A549 treated with GW870086 at 1 μM for 4 hours (cell line): Measurements from ENCODE around the gene OR10A6. TPM values are rescaled to one million over a fixed set of nuclear protein-coding genes. Genes with fewer than 3 reads are reported as not detected.

Experiments used
- total RNA-seq: library from RNA; stranded (reverse); fragments of 200-300 nt; extraction: Qiagen RNA extraction; gene quantifications from 5 replicates; pipeline ENCODE4 v1.2.3, GENCODE V29; 2022; ENCODE audit warnings: low read depth

Gene OR10A6, protein sequence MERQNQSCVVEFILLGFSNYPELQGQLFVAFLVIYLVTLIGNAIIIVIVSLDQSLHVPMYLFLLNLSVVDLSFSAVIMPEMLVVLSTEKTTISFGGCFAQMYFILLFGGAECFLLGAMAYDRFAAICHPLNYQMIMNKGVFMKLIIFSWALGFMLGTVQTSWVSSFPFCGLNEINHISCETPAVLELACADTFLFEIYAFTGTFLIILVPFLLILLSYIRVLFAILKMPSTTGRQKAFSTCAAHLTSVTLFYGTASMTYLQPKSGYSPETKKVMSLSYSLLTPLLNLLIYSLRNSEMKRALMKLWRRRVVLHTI
- not detected in 5 replicates for total RNA-seq

GRCh38 chr11:7931168-7931567 lies at the start of gene OR10A6:
OR10A6 (minus strand) TSS chr11:7931268; CDS start chr11:7928662, 2,606 bp downstream.

DNA sequence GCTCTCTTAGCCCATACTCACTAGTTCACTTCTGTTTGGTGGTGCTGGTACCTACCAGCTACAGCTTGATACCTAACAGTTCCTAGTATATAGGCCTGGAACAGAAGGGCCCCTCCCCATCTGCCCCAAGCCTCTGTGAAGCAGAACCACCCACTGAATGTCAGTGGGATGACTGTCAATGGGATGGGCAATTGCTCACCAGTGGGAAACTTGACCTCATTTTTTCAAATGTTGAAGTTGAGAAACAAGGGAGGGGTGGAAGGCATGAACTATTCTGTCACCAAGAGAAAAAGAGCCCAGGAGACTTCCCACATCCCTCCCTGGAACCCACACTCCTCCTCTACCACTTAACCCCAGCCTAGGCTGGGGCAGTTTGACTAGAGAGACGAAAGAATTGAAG lies 34.3 kb upstream of the OR10A6 start, which contains the start of gene NLRP10:
Gene NLRP10, minus strand, starts transcription at position 62 of the 400 bp plus-strand sequence. CDS start 1,952 bp downstream, outside the sequence.

GRCh38 chr11:7941608-7942007 lies 10.5 kb upstream of the OR10A6 start, which contains the start of gene OR10A3:
OR10A3 (minus strand) TSS chr11:7941708; CDS start chr11:7939520, 2,188 bp downstream.

Other genes starting within 250 kb of the OR10A6 start
- not detected in 5 replicates for gene OVCH2, start 224.8 kb downstream of the OR10A6 start, total RNA-seq
- not detected in 5 replicates for gene OR5P2, start 134.3 kb downstream of the OR10A6 start, total RNA-seq
- gene OR5P3, start 100.4 kb downstream of the OR10A6 start, total RNA-seq, result not detected in 5 replicates
- gene OR10A3, start 10.4 kb upstream of the OR10A6 start, total RNA-seq, result not detected in 5 replicates
- gene NLRP10, start 34.2 kb upstream of the OR10A6 start, total RNA-seq, result not detected in 5 replicates
- 319 to 415 TPM (median 335 TPM) in 5 replicates for gene EIF3F, start 56.1 kb upstream of the OR10A6 start, total RNA-seq
- gene TUB, start 149.9 kb upstream of the OR10A6 start, total RNA-seq, result 4.7 to 7.2 TPM (median 6.1 TPM) in 5 replicates
- 1.4 to 3.2 TPM (median 2.1 TPM) in 5 replicates for gene RIC3, start 237.8 kb upstream of the OR10A6 start, total RNA-seq